Measurements from ENCODE around the gene PPP4R4. TPM values are rescaled to one million over a fixed set of nuclear protein-coding genes. Genes with fewer than 3 reads are reported as not detected.
A peak's percentile ranks its signal among the peaks of the same experiment; 100 is the strongest.

Gene PPP4R4
- total and polyA plus RNA-seq, 4 donors = 1.6 to 25.9 (median 3.8) TPM

DNA sequence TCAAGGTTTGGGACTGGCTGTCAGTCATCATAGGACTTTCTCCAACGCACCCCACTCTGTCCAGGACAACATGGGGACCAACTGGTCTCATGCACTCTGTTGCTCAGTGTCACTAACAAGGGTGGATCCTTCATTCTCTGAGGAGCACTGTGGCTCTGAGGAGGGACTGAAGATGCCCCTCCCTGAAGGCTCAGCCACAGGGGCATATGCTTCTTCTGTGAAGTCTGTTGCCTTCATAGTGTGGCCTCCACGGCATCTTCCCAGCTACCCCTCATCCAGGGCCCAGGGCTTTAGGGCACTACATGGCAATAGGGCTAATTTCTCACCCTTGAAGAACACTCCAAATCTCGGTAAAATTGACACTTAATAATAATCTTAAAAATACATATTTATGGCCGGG is 30.4 kb upstream of the PPP4R4 start:
- ATAC-seq (ENCODE audit: insufficient read depth, low FRiP score) (no peak), DNase-seq (no peak)
- no peaks in the 10 kb centered on the region for H3K36me3 ChIP-seq (ENCODE audit: control insufficient read depth in 4 of 4, insufficient read depth in 4 of 4, low read length in 4 of 4)
- no peaks in the 10 kb centered on the region for H3K9me3 ChIP-seq (ENCODE audit: control insufficient read depth in 4 of 4, insufficient read depth in 3 of 4, low read length in 3 of 4)
- peaks cover 0 to 8% (median 0%) of the 10 kb centered on the region in 5 donors for H3K4me1 ChIP-seq (ENCODE audit: control insufficient read depth in 5 of 5, insufficient read depth in 5 of 5, low read length in 5 of 5)
- no peak overlapping the region for H3K4me3 ChIP-seq
- H3K9ac ChIP-seq (ENCODE audit: insufficient read depth in 1 of 2, low read length in 2 of 2) = no peak overlapping the region
- WGBS, 2 donors = 94% methylated on average over 4 of the region's 4 CpGs
- TF ChIP-seq, protein P1, sequence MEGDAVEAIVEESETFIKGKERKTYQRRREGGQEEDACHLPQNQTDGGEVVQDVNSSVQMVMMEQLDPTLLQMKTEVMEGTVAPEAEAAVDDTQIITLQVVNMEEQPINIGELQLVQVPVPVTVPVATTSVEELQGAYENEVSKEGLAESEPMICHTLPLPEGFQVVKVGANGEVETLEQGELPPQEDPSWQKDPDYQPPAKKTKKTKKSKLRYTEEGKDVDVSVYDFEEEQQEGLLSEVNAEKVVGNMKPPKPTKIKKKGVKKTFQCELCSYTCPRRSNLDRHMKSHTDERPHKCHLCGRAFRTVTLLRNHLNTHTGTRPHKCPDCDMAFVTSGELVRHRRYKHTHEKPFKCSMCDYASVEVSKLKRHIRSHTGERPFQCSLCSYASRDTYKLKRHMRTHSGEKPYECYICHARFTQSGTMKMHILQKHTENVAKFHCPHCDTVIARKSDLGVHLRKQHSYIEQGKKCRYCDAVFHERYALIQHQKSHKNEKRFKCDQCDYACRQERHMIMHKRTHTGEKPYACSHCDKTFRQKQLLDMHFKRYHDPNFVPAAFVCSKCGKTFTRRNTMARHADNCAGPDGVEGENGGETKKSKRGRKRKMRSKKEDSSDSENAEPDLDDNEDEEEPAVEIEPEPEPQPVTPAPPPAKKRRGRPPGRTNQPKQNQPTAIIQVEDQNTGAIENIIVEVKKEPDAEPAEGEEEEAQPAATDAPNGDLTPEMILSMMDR (IDR thresholded peaks at IDR 0.05; ENCODE audit: control extremely low read depth, extremely low read depth) = no peak
- no peak overlapping the region for H3K27ac ChIP-seq (ENCODE audit: low read depth in 1 of 2, low read length in 1 of 2)
- H3K27me3 ChIP-seq (ENCODE audit: control insufficient read depth in 3 of 3, insufficient read depth in 3 of 3, low read length in 2 of 3) = no peaks in the 10 kb centered on the region

DNA sequence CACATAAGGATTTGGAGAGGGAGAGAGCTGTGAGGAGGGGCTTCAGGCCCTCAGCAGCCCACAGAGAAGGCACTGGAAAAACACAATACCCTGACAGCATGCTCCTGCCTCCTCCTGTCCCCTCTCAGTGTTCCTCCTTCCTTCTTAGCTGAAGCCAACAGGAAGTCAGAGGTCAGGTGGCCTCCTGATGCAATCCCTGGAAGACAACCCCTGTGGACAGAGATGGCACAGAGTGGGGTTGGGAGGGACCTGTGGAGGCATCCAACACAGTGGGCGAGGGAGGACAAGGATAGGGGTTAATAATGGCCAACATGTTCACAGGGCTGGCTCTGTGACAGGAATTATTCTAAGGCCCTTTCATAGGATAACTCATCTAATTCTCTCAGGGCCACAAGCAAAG is 29.4 kb upstream of the PPP4R4 start:
- H3K9me3 ChIP-seq (ENCODE audit: control insufficient read depth in 4 of 4, insufficient read depth in 3 of 4, low read length in 3 of 4) = no peaks in the 10 kb centered on the region
- ATAC-seq (ENCODE audit: insufficient read depth, low FRiP score) (no peak), DNase-seq (no peak)
- peaks cover 0 to 8% (median 0%) of the 10 kb centered on the region in 5 donors for H3K4me1 ChIP-seq (ENCODE audit: control insufficient read depth in 5 of 5, insufficient read depth in 5 of 5, low read length in 5 of 5)
- TF ChIP-seq, protein P1 (IDR thresholded peaks at IDR 0.05; ENCODE audit: control extremely low read depth, extremely low read depth) = no peak
- no peaks in the 10 kb centered on the region for H3K27me3 ChIP-seq (ENCODE audit: control insufficient read depth in 3 of 3, insufficient read depth in 3 of 3, low read length in 2 of 3)
- no peak overlapping the region for H3K27ac ChIP-seq (ENCODE audit: low read depth in 1 of 2, low read length in 1 of 2)
- no peaks in the 10 kb centered on the region for H3K36me3 ChIP-seq (ENCODE audit: control insufficient read depth in 4 of 4, insufficient read depth in 4 of 4, low read length in 4 of 4)
- H3K4me3 ChIP-seq = no peak overlapping the region
- H3K9ac ChIP-seq (ENCODE audit: insufficient read depth in 1 of 2, low read length in 2 of 2) = no peak overlapping the region
- WGBS, 2 donors = 79 to 92% methylated on average over 1 of the region's 1 CpG

DNA sequence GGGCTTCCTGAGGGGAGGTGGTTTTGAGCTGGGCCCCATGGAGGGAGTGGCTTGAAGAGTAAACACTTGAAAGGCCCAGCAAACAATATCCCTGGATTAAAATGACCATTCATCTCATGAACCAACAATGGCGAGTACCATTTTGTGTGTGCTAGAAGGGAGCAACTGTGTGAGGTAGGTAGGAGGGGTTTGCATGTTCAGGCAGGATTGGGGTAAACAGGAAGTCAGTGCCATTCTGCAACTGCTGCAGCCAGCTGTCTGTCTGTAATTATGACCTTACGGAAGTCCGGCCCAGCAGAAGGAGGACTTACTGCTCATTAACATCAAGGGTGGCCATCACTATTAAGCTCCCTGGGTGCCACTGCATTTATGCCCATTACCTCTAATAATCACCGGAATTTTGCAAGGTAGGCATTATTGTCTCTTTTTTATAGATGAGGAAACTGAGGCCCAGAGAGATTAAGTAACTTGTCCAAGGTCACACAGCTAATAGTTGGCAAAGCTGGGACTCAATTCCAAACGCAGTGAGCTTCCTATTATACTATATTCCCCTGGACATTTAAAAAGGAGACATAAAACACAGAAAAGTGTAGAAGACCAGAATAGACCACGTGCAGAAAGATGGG is 28.1 kb upstream of the PPP4R4 start:
- 58 to 72% methylated on average over 6 of the region's 6 CpGs for WGBS, 2 donors
- H3K9me3 ChIP-seq (ENCODE audit: control insufficient read depth in 4 of 4, insufficient read depth in 3 of 4, low read length in 3 of 4) = no peaks in the 10 kb centered on the region
- H3K36me3 ChIP-seq (ENCODE audit: control insufficient read depth in 4 of 4, insufficient read depth in 4 of 4, low read length in 4 of 4) = no peaks in the 10 kb centered on the region
- no peak overlapping the region for H3K9ac ChIP-seq (ENCODE audit: insufficient read depth in 1 of 2, low read length in 2 of 2)
- no peak overlapping the region for H3K27ac ChIP-seq (ENCODE audit: low read depth in 1 of 2, low read length in 1 of 2)
- H3K27me3 ChIP-seq (ENCODE audit: control insufficient read depth in 3 of 3, insufficient read depth in 3 of 3, low read length in 2 of 3) = no peaks in the 10 kb centered on the region
- peaks cover 0 to 8% (median 0%) of the 10 kb centered on the region in 5 donors for H3K4me1 ChIP-seq (ENCODE audit: control insufficient read depth in 5 of 5, insufficient read depth in 5 of 5, low read length in 5 of 5)
- peak; percentile 29 to 52 (median 33) for DNase-seq
- TF ChIP-seq, protein P1 (IDR thresholded peaks at IDR 0.05; ENCODE audit: control extremely low read depth, extremely low read depth) = no peak
- H3K4me3 ChIP-seq = no peak overlapping the region
- no peak for ATAC-seq (ENCODE audit: insufficient read depth, low FRiP score)

DNA sequence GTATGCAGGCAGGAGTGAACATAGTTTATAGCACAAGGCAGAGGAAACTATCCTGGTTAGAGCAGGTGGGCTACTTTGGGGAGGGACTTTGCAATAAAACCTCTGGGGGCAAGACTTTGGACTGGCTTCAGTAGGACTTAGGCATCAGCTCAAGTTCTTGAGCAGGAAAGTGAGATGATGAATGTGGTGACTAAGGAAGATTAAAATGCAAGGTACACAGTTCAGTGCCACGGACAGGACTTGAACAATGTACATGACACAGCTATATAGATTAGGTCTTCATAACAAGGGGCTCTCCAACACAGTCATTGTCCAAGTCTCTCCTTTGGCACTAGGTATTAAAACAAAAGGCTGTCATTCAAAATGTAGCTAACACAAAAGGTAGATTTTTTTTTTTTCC is 21.4 kb upstream of the PPP4R4 start:
- no peak overlapping the region for H3K4me3 ChIP-seq
- no peaks in the 10 kb centered on the region for H3K4me1 ChIP-seq (ENCODE audit: control insufficient read depth in 5 of 5, insufficient read depth in 5 of 5, low read length in 5 of 5)
- WGBS, 2 donors = 77 to 81% methylated on average over 1 of the region's 1 CpG
- H3K9ac ChIP-seq (ENCODE audit: insufficient read depth in 1 of 2, low read length in 2 of 2) = no peak overlapping the region
- TF ChIP-seq, protein P1 (IDR thresholded peaks at IDR 0.05; ENCODE audit: control extremely low read depth, extremely low read depth) = no peak
- no peaks in the 10 kb centered on the region for H3K27me3 ChIP-seq (ENCODE audit: control insufficient read depth in 3 of 3, insufficient read depth in 3 of 3, low read length in 2 of 3)
- no peaks in the 10 kb centered on the region for H3K36me3 ChIP-seq (ENCODE audit: control insufficient read depth in 4 of 4, insufficient read depth in 4 of 4, low read length in 4 of 4)
- H3K9me3 ChIP-seq (ENCODE audit: control insufficient read depth in 4 of 4, insufficient read depth in 3 of 4, low read length in 3 of 4) = no peaks in the 10 kb centered on the region
- H3K27ac ChIP-seq (ENCODE audit: low read depth in 1 of 2, low read length in 1 of 2) = no peak overlapping the region
- no peak for ATAC-seq (ENCODE audit: insufficient read depth, low FRiP score)
- DNase-seq = no peak

All from lung (tissue), 12 donors.